ENCODE data around the gene SEMA3B.
"Not testable (repeated sequence)": the region's sequence is repeated elsewhere in the genome, so short reads cannot be mapped to it uniquely, and the experiment has no call there.

SEMA3B gene

DNA sequence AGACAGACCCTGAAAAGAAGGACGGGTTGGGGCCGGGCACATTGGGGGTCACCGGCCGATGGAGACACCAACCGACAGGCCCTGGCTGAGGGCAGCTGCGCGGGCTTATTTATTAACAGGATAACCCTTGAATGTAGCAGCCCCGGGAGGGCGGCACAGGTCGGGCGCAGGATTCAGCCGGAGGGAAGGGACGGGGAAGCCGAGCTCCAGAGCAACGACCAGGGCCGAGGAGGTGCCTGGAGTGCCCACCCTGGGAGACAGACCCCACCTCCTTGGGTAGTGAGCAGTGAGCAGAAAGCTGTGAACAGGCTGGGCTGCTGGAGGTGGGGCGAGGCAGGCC, 7.8 kb downstream of the SEMA3B start:
- H3K27me3 ChIP-seq (ENCODE audit: control insufficient read depth in 1 of 2, insufficient read depth in 2 of 2, low read length in 2 of 2): peaks cover 0 to 11% of the 10 kb centered on the region in 2 donors
- H3K4me3 ChIP-seq (ENCODE audit: low read depth in 1 of 2, low read length in 2 of 2): no peak overlapping the region
- no peak overlapping the region for H3K27ac ChIP-seq (ENCODE audit: low read depth, low read length)
- H3K9me3 ChIP-seq (ENCODE audit: low read length): no peaks in the 10 kb centered on the region
- H3K9ac ChIP-seq (ENCODE audit: low read length): no peak overlapping the region
- no peaks in the 10 kb centered on the region for H3K36me3 ChIP-seq (ENCODE audit: insufficient read depth, low read length)
- H3K4me1 ChIP-seq (ENCODE audit: insufficient read depth, low read length): peaks cover 9% of the 10 kb centered on the region

- Histone ChIP-seq H3K27me3 (ENCODE audit: control insufficient read depth in 1 of 2, insufficient read depth in 2 of 2, low read length in 2 of 2) (peaks cover 0 to 11% of the 10 kb centered on the region in 2 donors), H3K27ac (ENCODE audit: low read depth, low read length) (no peak overlapping the region), H3K36me3 (ENCODE audit: insufficient read depth, low read length) (no peaks in the 10 kb centered on the region), H3K4me3 (ENCODE audit: low read depth in 1 of 2, low read length in 2 of 2) (no peak overlapping the region), H3K9ac (ENCODE audit: low read length) (no peak overlapping the region), H3K9me3 (ENCODE audit: low read length) (no peaks in the 10 kb centered on the region), H3K4me1 (ENCODE audit: insufficient read depth, low read length) (peaks cover 6% of the 10 kb centered on the region)
These were observed 9.4 kb downstream of the SEMA3B start for GRCh38 chr3:50278123-50278879.

GRCh38 chr3:50278880-50279224, 9.9 kb downstream of the SEMA3B start, which contains the start of gene LSMEM2:
Gene LSMEM2 (plus strand): TSS chr3:50279087. CDS start chr3:50279114, 27 bp downstream.
- Histone ChIP-seq H3K9ac (ENCODE audit: low read length) (no peak within 1 kb of the TSS), H3K27ac (ENCODE audit: low read depth, low read length) (no peak within 1 kb of the TSS), H3K9me3 (ENCODE audit: low read length) (no peaks in the 10 kb centered on the region), H3K36me3 (ENCODE audit: insufficient read depth, low read length) (no peaks in the 10 kb centered on the region), H3K4me3 (ENCODE audit: low read depth in 1 of 2, low read length in 2 of 2) (no peak within 1 kb of the TSS), H3K27me3 (ENCODE audit: control insufficient read depth in 1 of 2, insufficient read depth in 2 of 2, low read length in 2 of 2) (peaks cover 0 to 11% of the 10 kb centered on the region in 2 donors), H3K4me1 (ENCODE audit: insufficient read depth, low read length) (peaks cover 6% of the 10 kb centered on the region)

DNA sequence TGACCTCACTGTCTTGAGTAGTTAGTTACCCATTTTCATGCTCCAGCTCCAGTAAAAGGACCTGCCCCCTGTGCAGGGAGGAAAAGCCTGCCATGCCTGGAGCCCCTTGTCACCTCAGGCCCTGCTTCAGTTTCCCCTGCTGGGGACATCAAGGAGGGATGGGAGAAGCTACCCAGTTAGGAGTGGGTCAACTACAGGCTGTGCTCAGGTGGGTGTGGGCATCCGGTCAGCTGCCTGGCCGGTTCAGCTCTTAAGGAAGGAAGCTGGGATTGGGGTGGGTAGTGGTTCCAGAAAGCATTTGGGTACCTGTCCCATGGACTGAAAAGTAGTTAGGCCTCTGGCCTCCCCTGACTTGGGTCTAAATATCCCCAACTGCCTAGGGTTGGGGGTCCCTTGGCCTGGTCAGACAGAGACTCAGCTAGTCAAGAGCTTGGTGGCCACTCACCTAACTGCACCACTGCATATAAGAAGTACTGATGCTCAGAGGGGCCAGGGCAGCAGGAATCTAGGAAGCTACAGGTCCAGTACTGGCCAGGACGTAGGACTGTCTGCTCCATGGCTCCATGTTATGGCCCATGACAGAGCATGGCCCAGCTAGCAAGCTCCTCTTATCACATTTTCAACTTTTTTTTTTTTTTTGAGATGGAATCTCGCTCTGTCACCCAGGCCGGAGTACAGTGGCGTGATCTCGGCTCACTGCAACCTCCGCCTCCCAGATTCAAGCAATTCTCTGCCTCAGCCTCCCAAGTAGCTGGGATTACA, 10.5 kb downstream of the SEMA3B start:
- no peak overlapping the region for H3K9ac ChIP-seq (ENCODE audit: low read length)
- peaks cover 6% of the 10 kb centered on the region for H3K4me1 ChIP-seq (ENCODE audit: insufficient read depth, low read length)
- H3K27me3 ChIP-seq (ENCODE audit: control insufficient read depth in 1 of 2, insufficient read depth in 2 of 2, low read length in 2 of 2): peaks cover 0 to 11% of the 10 kb centered on the region in 2 donors
- H3K9me3 ChIP-seq (ENCODE audit: low read length): no peaks in the 10 kb centered on the region
- H3K4me3 ChIP-seq (ENCODE audit: low read depth in 1 of 2, low read length in 2 of 2): no peak overlapping the region
- no peaks in the 10 kb centered on the region for H3K36me3 ChIP-seq (ENCODE audit: insufficient read depth, low read length)
- H3K27ac ChIP-seq (ENCODE audit: low read depth, low read length): no peak overlapping the region

- not testable (repeated sequence) for H3K9ac ChIP-seq (ENCODE audit: low read length); H3K27ac ChIP-seq (ENCODE audit: low read depth, low read length); H3K27me3 ChIP-seq (ENCODE audit: control insufficient read depth in 1 of 2, insufficient read depth in 2 of 2, low read length in 2 of 2); H3K4me1 ChIP-seq (ENCODE audit: insufficient read depth, low read length); H3K4me3 ChIP-seq (ENCODE audit: low read depth in 1 of 2, low read length in 2 of 2); H3K9me3 ChIP-seq (ENCODE audit: low read length)
- H3K36me3 ChIP-seq (ENCODE audit: insufficient read depth, low read length): peaks cover 18% of the 10 kb centered on the region
These were observed 15.2 kb downstream of the SEMA3B start for GRCh38 chr3:50284121-50284520.

DNA sequence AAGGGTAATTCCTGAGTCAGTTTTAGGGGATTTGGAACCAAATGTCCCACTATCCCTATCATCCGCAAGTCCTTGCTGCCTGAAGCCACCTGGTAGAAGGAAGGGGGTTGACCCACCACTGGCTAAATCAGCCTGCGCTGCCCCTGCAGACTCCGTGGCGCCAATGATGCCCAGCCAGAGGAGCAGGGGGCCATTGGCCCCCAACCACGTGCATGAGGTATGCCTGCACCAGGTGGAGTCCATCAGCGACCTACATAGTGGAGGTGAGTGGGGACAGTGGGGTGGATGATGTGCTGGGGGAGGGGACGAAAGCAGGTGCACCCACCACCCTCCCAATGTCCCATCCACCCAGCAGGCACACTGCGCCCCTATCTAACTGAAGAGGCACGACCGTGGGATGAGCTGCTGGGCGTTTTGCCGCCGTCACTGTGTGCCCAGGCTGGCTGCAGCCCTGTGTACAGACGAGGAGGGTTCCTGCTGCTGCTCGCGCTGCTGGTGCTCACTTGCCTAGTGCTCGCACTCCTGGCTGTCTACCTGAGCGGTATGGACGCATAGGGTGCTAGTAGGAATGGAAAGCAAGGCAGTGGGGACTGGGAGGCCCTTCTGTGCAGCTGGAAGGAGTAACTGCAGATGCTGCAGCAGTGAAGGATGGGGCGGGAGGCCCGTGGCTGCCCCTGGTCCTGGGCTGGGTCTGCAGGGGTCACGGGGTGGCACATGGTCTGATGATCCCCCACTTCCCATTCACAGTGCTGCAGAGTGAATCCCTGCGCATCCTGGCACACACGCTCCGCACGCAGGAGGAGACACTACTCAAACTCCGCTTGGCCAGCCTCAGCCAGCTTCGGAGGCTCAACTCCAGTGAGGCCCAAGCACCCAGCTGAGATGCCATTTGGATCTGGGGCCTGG, 17.6 kb downstream of the SEMA3B start:
- Histone ChIP-seq H3K4me1 (ENCODE audit: insufficient read depth, low read length) (peaks cover 14% of the 10 kb centered on the region), H3K27me3 (ENCODE audit: control insufficient read depth in 1 of 2, insufficient read depth in 2 of 2, low read length in 2 of 2) (no peaks in the 10 kb centered on the region), H3K36me3 (ENCODE audit: insufficient read depth, low read length) (peaks cover 33% of the 10 kb centered on the region), H3K9ac (ENCODE audit: low read length) (no peak overlapping the region), H3K4me3 (ENCODE audit: low read depth in 1 of 2, low read length in 2 of 2) (no peak overlapping the region), H3K27ac (ENCODE audit: low read depth, low read length) (no peak overlapping the region), H3K9me3 (ENCODE audit: low read length) (no peaks in the 10 kb centered on the region)

GRCh38 chr3:50287262-50287661, 18.3 kb downstream of the SEMA3B start:
- H3K27me3 ChIP-seq (ENCODE audit: control insufficient read depth in 1 of 2, insufficient read depth in 2 of 2, low read length in 2 of 2): no peaks in the 10 kb centered on the region
- H3K27ac ChIP-seq (ENCODE audit: low read depth, low read length): no peak overlapping the region
- no peak overlapping the region for H3K9ac ChIP-seq (ENCODE audit: low read length)

GRCh38 chr3:50288387-50289007, 19.6 kb downstream of the SEMA3B start:
- Histone ChIP-seq H3K4me1 (ENCODE audit: insufficient read depth, low read length) (peaks cover 24% of the 10 kb centered on the region), H3K36me3 (ENCODE audit: insufficient read depth, low read length) (peaks cover 33% of the 10 kb centered on the region), H3K9ac (ENCODE audit: low read length) (no peak overlapping the region), H3K9me3 (ENCODE audit: low read length) (no peaks in the 10 kb centered on the region), H3K4me3 (ENCODE audit: low read depth in 1 of 2, low read length in 2 of 2) (no peak overlapping the region), H3K27me3 (ENCODE audit: control insufficient read depth in 1 of 2, insufficient read depth in 2 of 2, low read length in 2 of 2) (no peaks in the 10 kb centered on the region), H3K27ac (ENCODE audit: low read depth, low read length) (no peak overlapping the region)

More at GRCh38 chr3:50287262-50287661, 18.3 kb downstream of the SEMA3B start:
- Histone ChIP-seq H3K4me1 (ENCODE audit: insufficient read depth, low read length) (peaks cover 14% of the 10 kb centered on the region), H3K4me3 (ENCODE audit: low read depth in 1 of 2, low read length in 2 of 2) (no peak overlapping the region), H3K36me3 (ENCODE audit: insufficient read depth, low read length) (peaks cover 33% of the 10 kb centered on the region), H3K9me3 (ENCODE audit: low read length) (no peaks in the 10 kb centered on the region)

- Histone ChIP-seq H3K27me3 (ENCODE audit: control insufficient read depth in 1 of 2, insufficient read depth in 2 of 2, low read length in 2 of 2) (no peaks in the 10 kb centered on the region), H3K27ac (ENCODE audit: low read depth, low read length) (no peak overlapping the region), H3K4me1 (ENCODE audit: insufficient read depth, low read length) (peaks cover 25% of the 10 kb centered on the region), H3K9me3 (ENCODE audit: low read length) (no peaks in the 10 kb centered on the region), H3K36me3 (ENCODE audit: insufficient read depth, low read length) (peaks cover 33% of the 10 kb centered on the region), H3K9ac (ENCODE audit: low read length) (no peak overlapping the region), H3K4me3 (ENCODE audit: low read depth in 1 of 2, low read length in 2 of 2) (no peak overlapping the region)
These were observed 20.2 kb downstream of the SEMA3B start for GRCh38 chr3:50289130-50289529.

DNA sequence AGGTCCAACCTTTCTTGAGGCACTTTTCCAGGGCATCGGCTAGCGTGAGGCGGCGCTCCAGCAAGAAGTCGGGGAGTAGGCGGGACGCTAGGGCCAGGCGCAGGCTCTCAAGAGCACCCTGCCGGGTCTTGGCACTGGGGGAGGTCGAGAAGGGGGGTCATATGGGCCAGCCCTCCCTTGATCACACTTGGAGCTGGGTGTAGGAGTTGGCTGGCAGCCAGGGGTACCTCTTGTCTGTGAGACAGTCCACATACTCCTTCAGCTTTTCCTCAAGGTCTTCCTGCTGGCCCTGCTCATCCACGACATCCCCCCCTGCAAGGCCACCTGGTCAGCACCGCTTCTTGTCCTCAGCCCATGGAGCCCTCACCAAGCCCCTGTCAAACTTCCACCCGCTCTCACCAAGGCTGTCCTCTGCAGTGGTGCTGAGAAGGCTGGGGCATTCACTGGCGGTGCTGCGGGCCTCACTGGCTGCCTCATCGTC, 21.3 kb downstream of the SEMA3B start:
- H3K9ac ChIP-seq (ENCODE audit: low read length): no peak overlapping the region
- peaks cover 25% of the 10 kb centered on the region for H3K4me1 ChIP-seq (ENCODE audit: insufficient read depth, low read length)
- H3K9me3 ChIP-seq (ENCODE audit: low read length): no peaks in the 10 kb centered on the region
- no peaks in the 10 kb centered on the region for H3K27me3 ChIP-seq (ENCODE audit: control insufficient read depth in 1 of 2, insufficient read depth in 2 of 2, low read length in 2 of 2)
- no peak overlapping the region for H3K4me3 ChIP-seq (ENCODE audit: low read depth in 1 of 2, low read length in 2 of 2)
- H3K27ac ChIP-seq (ENCODE audit: low read depth, low read length): no peak overlapping the region
- H3K36me3 ChIP-seq (ENCODE audit: insufficient read depth, low read length): peaks cover 33% of the 10 kb centered on the region

Measured in muscle layer of colon (tissue), 2 donors.